Neural progenitor cell (in vitro differentiated cells): ENCODE data around the gene CCZ1. TPM values are rescaled to one million over a fixed set of nuclear protein-coding genes. Genes with fewer than 3 reads are reported as not detected.
A peak's percentile ranks its signal among the peaks of the same experiment; 100 is the strongest.
"Not testable (repeated sequence)": the region's sequence is repeated elsewhere in the genome, so short reads cannot be mapped to it uniquely, and the experiment has no call there.

Experiments used
- DNase-seq: peaks from one replicate; pipeline ENCODE4 v3.0.0-alpha.2; 2016; ENCODE audit warnings: low spot score
- H2AFZ ChIP-seq: fragments of 200-600 bp; sonication (generic); replicated peaks from 2 replicates; pipeline ENCODE4 v1.6.1; 2016; ENCODE audit warnings: antibody characterized with exemption
- H3F3A ChIP-seq: fragments of 200-600 bp; sonication (generic); 2 replicates; pipeline ENCODE4 v1.6.1; 2016; ENCODE audit warnings: antibody characterized with exemption, low read depth
- H3K27ac ChIP-seq: fragments of 200-600 bp; sonication (generic); 2 replicates; pipeline ENCODE4 v1.5.1; 2016; ENCODE audit warnings: mild to moderate bottlenecking
- H3K27me3 ChIP-seq: fragments of 200-600 bp; sonication (generic); 2 replicates; pipeline ENCODE4 v1.6.1; 2016; ENCODE audit warnings: mild to moderate bottlenecking, moderate library complexity
- H3K36me3 ChIP-seq: fragments of 200-600 bp; sonication (generic); 2 replicates; pipeline ENCODE4 v1.5.1; 2016
- H3K4me1 ChIP-seq: fragments of 200-600 bp; sonication (generic); 2 replicates; pipeline ENCODE4 v1.6.1; 2016; ENCODE audit warnings: mixed run types
- H3K4me2 ChIP-seq: fragments of 200-600 bp; sonication (generic); 2 replicates; pipeline ENCODE4 v1.6.1; 2016
- H3K4me3 ChIP-seq: fragments of 200-600 bp; sonication (generic); 2 replicates; pipeline ENCODE4 v1.5.1; 2016
- H3K79me2 ChIP-seq: fragments of 200-600 bp; sonication (generic); 2 replicates; pipeline ENCODE4 v1.6.1; 2016; ENCODE audit warnings: low read depth
- H3K9ac ChIP-seq: fragments of 200-600 bp; sonication (generic); 2 replicates; pipeline ENCODE4 v1.6.1; 2016
- H3K9me3 ChIP-seq: fragments of 200-600 bp; sonication (generic); 2 replicates; pipeline ENCODE4 v1.5.1; 2016; ENCODE audit warnings: low read depth
- H4K20me1 ChIP-seq: fragments of 200-600 bp; sonication (generic); 2 replicates; pipeline ENCODE4 v1.6.1; 2016; ENCODE audit warnings: low read depth
- H3K27ac Mint-ChIP-seq: 3 replicates; pipeline ENCODE4 v1.8.0; 2021; ENCODE audit warnings: mixed read lengths
- H3K27me3 Mint-ChIP-seq: 2 replicates; pipeline ENCODE4 v1.8.0; 2022; ENCODE audit warnings: low read depth, mild to moderate bottlenecking, inconsistent platforms, moderate library complexity, mixed read lengths; ENCODE audit not compliant: insufficient read depth
- H3K36me3 Mint-ChIP-seq: 3 replicates; pipeline ENCODE4 v1.8.0; 2021; ENCODE audit warnings: mixed read lengths
- H3K4me1 Mint-ChIP-seq: 3 replicates; pipeline ENCODE4 v1.8.0; 2021; ENCODE audit warnings: mixed read lengths
- H3K4me3 Mint-ChIP-seq: 3 replicates; pipeline ENCODE4 v1.8.0; 2021; ENCODE audit warnings: mild to moderate bottlenecking, moderate library complexity, mixed read lengths
- H3K9me3 Mint-ChIP-seq: 3 replicates; pipeline ENCODE4 v1.8.0; 2020; ENCODE audit warnings: mixed read lengths
- small RNA-seq: library from RNA; depleted of rRNA; stranded (forward); fragments of <200 nt; gene quantifications from one replicate; pipeline ENCODE3, GENCODE V24; 2015
- total RNA-seq: library from RNA; depleted of rRNA; stranded (reverse); fragments of >200 nt; gene quantifications from 2 replicates; pipeline ENCODE4 v1.2.3, GENCODE V29; 2015; ENCODE audit warnings: low replicate concordance

The CCZ1 gene
- total RNA-seq, 1 donor from 2014 or later: 136 TPM

DNA sequence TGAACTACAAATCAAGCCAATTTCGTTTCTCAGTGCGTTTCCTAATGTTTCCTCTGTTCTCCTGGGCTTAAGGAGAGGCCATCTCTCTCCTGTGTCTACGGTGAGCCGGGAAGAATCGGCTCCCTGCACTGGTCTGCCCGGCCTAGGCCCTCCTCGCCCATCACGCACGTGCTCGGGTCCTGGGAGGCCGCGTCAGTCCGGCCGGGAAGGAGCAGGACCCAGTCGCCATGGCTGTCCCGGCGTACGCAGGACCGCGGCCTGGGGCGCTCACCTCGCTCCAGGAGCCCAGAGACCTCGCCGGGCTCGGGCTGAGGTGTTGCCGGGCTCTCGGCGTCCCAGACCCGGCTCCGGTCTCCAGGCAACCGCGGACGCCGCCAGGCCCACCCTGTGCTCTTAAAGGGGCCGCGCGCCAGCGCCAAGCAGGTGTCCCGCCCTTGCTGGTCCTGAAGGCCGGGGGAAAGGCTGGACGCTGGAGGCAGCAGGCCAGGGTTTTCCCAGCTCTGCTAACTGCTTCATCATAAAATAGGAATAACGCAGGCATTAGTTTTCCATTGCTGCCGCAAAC is 71.9 kb downstream of the CCZ1 start, which contains the start of gene RSPH10B:
Gene RSPH10B, minus strand, starts transcription at position 343 of the 565 bp plus-strand sequence. CDS start 3,573 bp downstream, outside the sequence.
- H3K4me1 ChIP-seq, H3K27ac ChIP-seq, H3K27me3 ChIP-seq, H4K20me1 ChIP-seq, H3K9ac ChIP-seq, H3K9me3 ChIP-seq, H3K4me3 Mint-ChIP-seq, H3K4me1 Mint-ChIP-seq, H3F3A ChIP-seq, H3K27ac Mint-ChIP-seq, H3K36me3 Mint-ChIP-seq, H2AFZ ChIP-seq, H3K36me3 ChIP-seq, H3K27me3 Mint-ChIP-seq, H3K79me2 ChIP-seq, H3K9me3 Mint-ChIP-seq: not testable (repeated sequence)
- Histone ChIP-seq H3K4me3 (peak within 1 kb of the TSS; percentile 32), H3K4me2 (peak within 1 kb of the TSS; percentile 70)
- DNase-seq: peak; percentile 14

DNA sequence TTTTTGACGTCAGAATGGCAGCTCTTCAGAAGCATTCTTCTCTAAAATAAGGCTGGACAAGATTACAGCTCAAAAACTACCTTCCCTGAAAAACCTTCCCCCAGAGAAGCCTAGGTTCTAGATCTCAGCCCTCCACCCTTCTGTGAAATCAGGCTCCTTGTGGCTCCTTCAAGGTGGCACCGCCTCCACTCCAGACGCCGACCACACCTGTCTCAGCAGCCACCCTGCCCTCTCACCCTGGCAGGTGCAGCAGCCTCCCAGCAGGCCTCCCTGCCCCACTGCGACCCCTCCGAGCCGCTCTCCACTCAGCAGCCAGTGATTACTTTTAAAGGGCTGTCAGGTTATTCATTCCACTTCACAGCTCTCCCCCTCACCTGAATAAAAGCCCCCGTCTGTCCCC is 75.0 kb downstream of the CCZ1 start:
- not testable (repeated sequence) for H3K4me2 ChIP-seq, H3F3A ChIP-seq, H3K27ac Mint-ChIP-seq, H3K27me3 ChIP-seq, H3K79me2 ChIP-seq, H3K27ac ChIP-seq, H3K4me1 ChIP-seq, H3K36me3 Mint-ChIP-seq, H3K36me3 ChIP-seq, H3K4me3 ChIP-seq, H2AFZ ChIP-seq, H3K4me3 Mint-ChIP-seq, H3K9me3 Mint-ChIP-seq, DNase-seq, H3K4me1 Mint-ChIP-seq, H3K9me3 ChIP-seq, H3K27me3 Mint-ChIP-seq, H3K9ac ChIP-seq, H4K20me1 ChIP-seq

Small RNA genes lying within 50 kb of the gene (small RNA-seq; reads per million reads assigned to genes)
- not detected for gene RN7SL556P

Other genes starting within 250 kb of the CCZ1 start
- 32.6 and 32.9 TPM in 2 replicates for gene RNF216, start 117.1 kb upstream of the CCZ1 start, total RNA-seq
- not detected in 2 replicates for gene OCM, start 17.9 kb upstream of the CCZ1 start, total RNA-seq
- gene RSPH10B, start 72.0 kb downstream of the CCZ1 start, total RNA-seq: 0.11 and 0.56 TPM in 2 replicates
- gene PMS2, start 110.3 kb downstream of the CCZ1 start, total RNA-seq: 23.1 and 35.8 TPM in 2 replicates
- gene AIMP2, start 110.5 kb downstream of the CCZ1 start, total RNA-seq: 38.4 and 52.1 TPM in 2 replicates
- 0.46 TPM in 1 of 2 replicates, not detected in the other for gene ANKRD61, start 132.6 kb downstream of the CCZ1 start, total RNA-seq
- 70.1 and 130 TPM in 2 replicates for gene EIF2AK1, start 160.4 kb downstream of the CCZ1 start, total RNA-seq
- 15.9 and 19.2 TPM in 2 replicates for gene USP42, start 206.2 kb downstream of the CCZ1 start, total RNA-seq